ENCODE measurements around the gene NUPR2. TPM values are rescaled to one million over a fixed set of nuclear protein-coding genes. Genes with fewer than 3 reads are reported as not detected.

The NUPR2 gene
- total and polyA plus RNA-seq, 9 of the 15 experiments (the other 6 are each of a cell fraction or from before 2014, with no cell fraction given) = not detected

DNA sequence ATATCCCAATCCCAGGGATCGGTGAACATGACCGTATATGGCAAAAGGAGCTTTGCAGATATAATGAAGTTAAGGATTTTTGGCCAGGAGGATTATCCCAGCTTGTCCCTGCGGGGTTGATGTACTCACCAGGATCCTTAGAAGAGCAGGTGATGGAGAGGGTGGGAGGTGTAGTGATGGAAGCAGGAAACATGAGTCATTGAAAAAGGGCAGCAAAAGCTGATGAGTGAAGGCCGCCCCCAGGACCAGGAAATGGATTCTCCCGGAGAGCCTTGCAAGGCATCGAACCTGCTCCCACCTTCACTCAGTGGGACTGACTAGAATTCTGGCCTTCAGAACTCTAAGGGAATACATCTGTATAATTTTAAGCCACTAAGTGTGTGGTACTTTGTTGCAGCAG lies 5.2 kb upstream of the NUPR2 start (continued):
- TF ChIP-seq, protein P1, sequence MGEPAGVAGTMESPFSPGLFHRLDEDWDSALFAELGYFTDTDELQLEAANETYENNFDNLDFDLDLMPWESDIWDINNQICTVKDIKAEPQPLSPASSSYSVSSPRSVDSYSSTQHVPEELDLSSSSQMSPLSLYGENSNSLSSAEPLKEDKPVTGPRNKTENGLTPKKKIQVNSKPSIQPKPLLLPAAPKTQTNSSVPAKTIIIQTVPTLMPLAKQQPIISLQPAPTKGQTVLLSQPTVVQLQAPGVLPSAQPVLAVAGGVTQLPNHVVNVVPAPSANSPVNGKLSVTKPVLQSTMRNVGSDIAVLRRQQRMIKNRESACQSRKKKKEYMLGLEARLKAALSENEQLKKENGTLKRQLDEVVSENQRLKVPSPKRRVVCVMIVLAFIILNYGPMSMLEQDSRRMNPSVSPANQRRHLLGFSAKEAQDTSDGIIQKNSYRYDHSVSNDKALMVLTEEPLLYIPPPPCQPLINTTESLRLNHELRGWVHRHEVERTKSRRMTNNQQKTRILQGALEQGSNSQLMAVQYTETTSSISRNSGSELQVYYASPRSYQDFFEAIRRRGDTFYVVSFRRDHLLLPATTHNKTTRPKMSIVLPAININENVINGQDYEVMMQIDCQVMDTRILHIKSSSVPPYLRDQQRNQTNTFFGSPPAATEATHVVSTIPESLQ (CRISPR knock-in tag; IDR thresholded peaks at IDR 0.05) = no peak
- no peak for TF ChIP-seq MYNN (IDR thresholded peaks at IDR 0.05)
- TF ChIP-seq MYNN (CRISPR knock-in tag; IDR thresholded peaks at IDR 0.05) = no peak
- no peak for TF ChIP-seq JUNB (CRISPR knock-in tag; conservative IDR thresholded peaks at IDR 0.05)
- TF ChIP-seq, protein P2, sequence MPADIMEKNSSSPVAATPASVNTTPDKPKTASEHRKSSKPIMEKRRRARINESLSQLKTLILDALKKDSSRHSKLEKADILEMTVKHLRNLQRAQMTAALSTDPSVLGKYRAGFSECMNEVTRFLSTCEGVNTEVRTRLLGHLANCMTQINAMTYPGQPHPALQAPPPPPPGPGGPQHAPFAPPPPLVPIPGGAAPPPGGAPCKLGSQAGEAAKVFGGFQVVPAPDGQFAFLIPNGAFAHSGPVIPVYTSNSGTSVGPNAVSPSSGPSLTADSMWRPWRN (IDR thresholded peaks at IDR 0.05; ENCODE audit: low read depth) = no peak
- TF ChIP-seq, protein P3, sequence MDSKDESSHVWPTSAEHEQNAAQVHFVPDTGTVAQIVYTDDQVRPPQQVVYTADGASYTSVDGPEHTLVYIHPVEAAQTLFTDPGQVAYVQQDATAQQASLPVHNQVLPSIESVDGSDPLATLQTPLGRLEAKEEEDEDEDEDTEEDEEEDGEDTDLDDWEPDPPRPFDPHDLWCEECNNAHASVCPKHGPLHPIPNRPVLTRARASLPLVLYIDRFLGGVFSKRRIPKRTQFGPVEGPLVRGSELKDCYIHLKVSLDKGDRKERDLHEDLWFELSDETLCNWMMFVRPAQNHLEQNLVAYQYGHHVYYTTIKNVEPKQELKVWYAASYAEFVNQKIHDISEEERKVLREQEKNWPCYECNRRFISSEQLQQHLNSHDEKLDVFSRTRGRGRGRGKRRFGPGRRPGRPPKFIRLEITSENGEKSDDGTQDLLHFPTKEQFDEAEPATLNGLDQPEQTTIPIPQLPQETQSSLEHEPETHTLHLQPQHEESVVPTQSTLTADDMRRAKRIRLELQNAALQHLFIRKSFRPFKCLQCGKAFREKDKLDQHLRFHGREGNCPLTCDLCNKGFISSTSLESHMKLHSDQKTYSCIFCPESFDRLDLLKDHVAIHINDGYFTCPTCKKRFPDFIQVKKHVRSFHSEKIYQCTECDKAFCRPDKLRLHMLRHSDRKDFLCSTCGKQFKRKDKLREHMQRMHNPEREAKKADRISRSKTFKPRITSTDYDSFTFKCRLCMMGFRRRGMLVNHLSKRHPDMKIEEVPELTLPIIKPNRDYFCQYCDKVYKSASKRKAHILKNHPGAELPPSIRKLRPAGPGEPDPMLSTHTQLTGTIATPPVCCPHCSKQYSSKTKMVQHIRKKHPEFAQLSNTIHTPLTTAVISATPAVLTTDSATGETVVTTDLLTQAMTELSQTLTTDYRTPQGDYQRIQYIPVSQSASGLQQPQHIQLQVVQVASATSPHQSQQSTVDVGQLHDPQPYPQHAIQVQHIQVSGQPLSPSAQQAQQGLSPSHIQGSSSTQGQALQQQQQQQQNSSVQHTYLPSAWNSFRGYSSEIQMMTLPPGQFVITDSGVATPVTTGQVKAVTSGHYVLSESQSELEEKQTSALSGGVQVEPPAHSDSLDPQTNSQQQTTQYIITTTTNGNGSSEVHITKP (IDR thresholded peaks at IDR 0.05; ENCODE audit: partially characterized antibody) = peak; percentile 97
- peak; percentile 71 for TF ChIP-seq MEIS2 (IDR thresholded peaks at IDR 0.05; ENCODE audit: partially characterized antibody)
- TF ChIP-seq JUND (IDR thresholded peaks at IDR 0.05; ENCODE audit: borderline replicate concordance, low read depth, low read length) = peak; percentile 69; the same call in 1 of the 2 replicates
- no peak for TF ChIP-seq JUND (tag; IDR thresholded peaks at IDR 0.05; ENCODE audit: borderline replicate concordance, low read depth, low read length)
- TF ChIP-seq HNRNPK (IDR thresholded peaks at IDR 0.05; ENCODE audit: low read depth, low read length, poor library complexity, severe bottlenecking) = no peak
